Small intestine (tissue), 7 donors: Measurements from ENCODE around the gene TMEM8B. TPM values are rescaled to one million over a fixed set of nuclear protein-coding genes. Genes with fewer than 3 reads are reported as not detected.

ENCODE experiments used
- DNase-seq, 2 donors: peaks; one replicate each; pipeline versions ENCODE4 v3.0.0 to v3.0.0-alpha.2; 2013
- FAIRE-seq: peaks from 2 replicates; lab custom pipeline; 2012; peaks lifted over from hg19 to GRCh38; lab: Jason Lieb, UNC
- H3K27ac ChIP-seq, 3 donors: one replicate each; pipeline ENCODE4 v1.5.1; 2013; ENCODE audit warnings: low read length in 2 of 3, mild to moderate bottlenecking in 2 of 3, control low read depth in 1 of 3, inconsistent platforms in 1 of 3, low read depth in 1 of 3, moderate library complexity in 1 of 3
- H3K27me3 ChIP-seq, 3 donors: one replicate each; pipeline ENCODE4 v1.6.1; 2013; ENCODE audit warnings: low read length in 3 of 3, inconsistent platforms in 1 of 3; ENCODE audit not compliant: control insufficient read depth in 3 of 3, insufficient read depth in 3 of 3
- H3K36me3 ChIP-seq, 3 donors: one replicate each; pipeline ENCODE4 v1.6.1; 2013; ENCODE audit warnings: low read length in 3 of 3, inconsistent platforms in 1 of 3, low read depth in 1 of 3, mild to moderate bottlenecking in 1 of 3, moderate library complexity in 1 of 3; ENCODE audit not compliant: control insufficient read depth in 3 of 3, insufficient read depth in 2 of 3
- H3K4me1 ChIP-seq, 3 donors: one replicate each; pipeline ENCODE4 v1.6.1; 2013; ENCODE audit warnings: low read length in 2 of 3, inconsistent platforms in 1 of 3, low read depth in 1 of 3, mild to moderate bottlenecking in 1 of 3, moderate library complexity in 1 of 3; ENCODE audit not compliant: control insufficient read depth in 3 of 3, insufficient read depth in 2 of 3
- H3K4me3 ChIP-seq, 3 donors: one replicate each; pipeline ENCODE4 v1.5.1; 2013; ENCODE audit warnings: low read length in 3 of 3, control low read depth in 1 of 3, inconsistent platforms in 1 of 3, low read depth in 1 of 3, mild to moderate bottlenecking in 1 of 3, moderate library complexity in 1 of 3
- H3K9me3 ChIP-seq, 2 donors: one replicate each; pipeline ENCODE4 v1.6.1; 2013; ENCODE audit warnings: low read depth in 1 of 2, low read length in 1 of 2; ENCODE audit not compliant: control insufficient read depth in 2 of 2, insufficient read depth in 1 of 2
- WGBS, 3 donors: extraction: QIAGEN DNeasy Blood & Tissue Kit; methylation state at CpG; one replicate each; pipeline ENCODE4 v1.1.7; 2013; 5-methylcytosine and 5-hydroxymethylcytosine counted together
- polyA plus RNA-seq, 4 donors: library from polyadenylated mRNA; stranded (reverse) in 3 of 4; unstranded in 1 of 4; fragments of 200-250 nt in 3 of 4; fragments of 120-200 nt in 1 of 4; gene quantifications; one replicate each; pipeline versions ENCODE4 v1.2.1 to v1.2.3, GENCODE V29; 2013
- donor health status: healthy with polysubstance abuse.
- donor health status: control.
- donor health status: control.
- donor health status: Bipolar disorder and iron deficiency.
- donor health status: healthy.

Gene TMEM8B
- polyA plus RNA-seq, 4 donors = 0.89 to 35.9 (median 4.5) TPM

GRCh38 chr9:35828716-35829083 is 328 bp upstream of the TMEM8B start, which contains the start of gene FAM221B:
FAM221B (minus strand) TSS chr9:35828732; CDS start chr9:35826161, 2,571 bp downstream.
- H3K4me3 ChIP-seq = peak within 1 kb of the TSS; percentile 62 to 72 (median 68)
- FAIRE-seq (no peak), DNase-seq (no peak)
- H3K9me3 ChIP-seq = no peaks in the 10 kb centered on the region
- H3K36me3 ChIP-seq = peaks cover 0 to 10% (median 0%) of the 10 kb centered on the region in 3 donors
- peaks cover 0 to 46% (median 1%) of the 10 kb centered on the region in 3 donors for H3K4me1 ChIP-seq
- H3K27me3 ChIP-seq = no peaks in the 10 kb centered on the region
- WGBS, 3 donors = 0 to 1% (median 0%) methylated on average over 20 to 21 of the region's 21 CpGs
- peak within 1 kb of the TSS; percentile 66 to 95 (median 82) for H3K27ac ChIP-seq

DNA sequence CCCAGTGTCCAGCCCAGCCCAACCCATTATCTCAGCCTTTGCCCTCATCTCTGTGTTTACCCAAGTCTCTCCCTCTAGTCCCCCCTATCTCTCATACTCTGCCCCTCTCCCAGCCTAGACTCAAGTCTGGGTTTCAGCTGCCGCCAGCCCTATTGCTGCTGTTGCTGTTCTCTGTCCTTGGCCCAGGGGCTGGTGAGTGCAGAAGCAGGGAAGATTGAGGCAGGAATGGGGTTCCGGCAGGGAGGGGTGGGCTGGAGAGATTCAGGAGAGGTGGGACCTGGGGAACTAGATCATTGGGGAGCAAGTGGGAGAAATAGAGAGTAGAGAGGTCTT is 702 bp downstream of the TMEM8B start:
- FAIRE-seq (no peak), DNase-seq (no peak)
- H3K27ac ChIP-seq = peak overlapping the region; percentile 59 to 95 (median 66)
- no peaks in the 10 kb centered on the region for H3K27me3 ChIP-seq
- peaks cover 2 to 56% (median 3%) of the 10 kb centered on the region in 3 donors for H3K4me1 ChIP-seq
- 30 to 36% (median 36%) methylated on average over 2 of the region's 2 CpGs for WGBS, 3 donors
- no peaks in the 10 kb centered on the region for H3K9me3 ChIP-seq
- H3K36me3 ChIP-seq = peaks cover 0 to 16% (median 0%) of the 10 kb centered on the region in 3 donors
- peak overlapping the region; percentile 62 to 72 (median 68) for H3K4me3 ChIP-seq

DNA sequence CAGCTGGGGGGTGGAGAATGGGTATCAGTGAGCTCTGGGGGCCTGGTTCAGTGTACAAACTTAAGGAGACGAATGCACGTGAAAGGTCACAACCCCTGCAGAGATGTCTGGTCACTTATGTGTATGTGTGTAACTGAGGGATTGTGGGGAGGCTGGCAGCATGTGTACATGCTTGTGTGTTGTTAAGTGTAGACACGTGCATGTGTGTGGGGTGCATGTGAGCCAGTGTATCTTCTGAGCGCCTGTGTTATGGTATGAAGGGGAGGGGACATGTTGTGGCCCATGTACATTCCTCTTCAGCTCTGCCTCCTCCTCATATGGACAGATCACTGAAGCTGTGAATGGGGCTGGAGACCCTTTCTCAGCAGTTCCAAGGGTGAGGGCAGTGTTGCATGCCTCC is 2.0 kb downstream of the TMEM8B start:
- Histone ChIP-seq H3K4me3 (peak overlapping the region in 1 of 3 donors; percentile 62), H3K4me1 (peaks cover 3 to 70% (median 4%) of the 10 kb centered on the region in 3 donors)
- 80 to 91% (median 90%) methylated on average over 4 of the region's 4 CpGs for WGBS, 3 donors

DNA sequence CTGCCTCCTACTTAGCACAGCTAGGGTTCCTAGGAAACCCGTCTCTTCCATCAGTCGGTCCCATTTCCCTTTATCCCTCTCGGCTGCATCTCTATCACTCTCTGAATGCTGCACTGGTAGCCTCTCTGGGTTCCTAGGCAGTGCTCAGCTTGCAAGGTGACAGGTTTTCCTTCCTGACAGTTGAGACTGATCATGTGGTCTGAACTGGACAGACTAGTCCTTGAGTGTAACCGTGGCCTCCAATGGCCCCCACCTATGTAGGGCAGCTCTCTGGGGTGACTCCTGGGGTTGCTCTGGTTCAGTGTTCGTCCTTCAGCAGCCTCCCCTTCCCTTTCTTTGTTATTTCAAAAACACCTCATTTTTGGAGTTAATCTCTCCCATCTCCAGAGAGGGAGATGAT is 3.8 kb downstream of the TMEM8B start:
- H3K4me3 ChIP-seq = no peak overlapping the region
- no peaks in the 10 kb centered on the region for H3K27me3 ChIP-seq
- peak overlapping the region in 1 of 3 donors; percentile 85 for H3K27ac ChIP-seq
- FAIRE-seq = no peak
- H3K4me1 ChIP-seq = peaks cover 3 to 74% (median 4%) of the 10 kb centered on the region in 3 donors
- peaks cover 0 to 39% (median 0%) of the 10 kb centered on the region in 3 donors for H3K36me3 ChIP-seq
- peak in 1 of 2 donors; percentile 58 for DNase-seq
- H3K9me3 ChIP-seq = no peaks in the 10 kb centered on the region
- 65 to 78% (median 70%) methylated on average over 5 of the region's 5 CpGs for WGBS, 3 donors

More for the DNA sequence above, 2.0 kb downstream of the TMEM8B start:
- H3K36me3 ChIP-seq = peaks cover 0 to 26% (median 0%) of the 10 kb centered on the region in 3 donors
- DNase-seq (no peak), FAIRE-seq (no peak)
- H3K9me3 ChIP-seq = no peaks in the 10 kb centered on the region
- H3K27ac ChIP-seq = no peak overlapping the region
- no peaks in the 10 kb centered on the region for H3K27me3 ChIP-seq

DNA sequence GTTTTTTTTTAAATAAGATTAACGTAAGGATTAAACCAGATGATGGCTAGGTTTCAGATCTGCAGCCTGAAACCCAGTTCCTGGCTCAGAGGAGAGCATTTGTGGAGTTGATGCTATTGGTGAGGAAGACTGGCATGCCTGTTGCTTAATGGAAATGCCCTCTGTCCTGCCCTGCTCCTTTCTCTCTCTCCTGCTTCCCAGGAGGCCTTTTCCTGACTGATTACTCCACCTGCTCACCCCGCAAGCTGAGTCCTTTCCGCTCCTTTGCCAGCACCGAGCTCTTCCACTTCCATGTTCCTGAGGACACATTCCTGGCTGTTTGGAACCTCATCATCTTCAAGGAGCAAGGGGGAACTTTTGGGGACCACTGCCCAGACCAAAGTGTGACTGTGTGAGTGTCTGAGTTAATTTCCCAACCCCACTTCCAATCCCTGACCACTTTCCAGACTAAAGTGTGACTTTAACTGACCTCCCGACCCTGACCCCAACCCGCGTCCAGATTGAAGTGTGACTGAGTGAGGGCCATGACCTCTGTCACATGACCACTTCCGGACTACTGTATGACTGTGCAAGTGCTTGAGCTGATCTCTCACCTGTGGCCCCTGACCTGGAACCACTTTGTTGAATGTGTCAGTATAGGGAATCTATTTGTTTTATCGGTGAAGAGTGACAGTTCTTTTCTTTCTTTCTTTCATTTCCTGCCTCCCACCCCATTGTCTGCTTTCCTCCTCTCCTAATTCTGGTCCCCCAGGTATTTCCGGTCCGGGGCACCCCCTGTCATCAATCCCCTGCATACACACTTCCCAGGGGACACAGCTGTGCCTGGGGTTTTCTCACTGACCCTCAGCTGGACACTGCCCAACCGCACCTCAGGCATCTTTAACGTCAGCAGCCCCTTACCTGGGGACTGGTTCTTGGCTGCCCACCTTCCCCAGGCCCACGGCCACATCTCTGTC is 5.5 kb downstream of the TMEM8B start:
- FAIRE-seq = no peak
- no peak for DNase-seq
- WGBS, 3 donors = 75 to 83% (median 82%) methylated on average over 14 of the region's 14 CpGs
- Histone ChIP-seq H3K4me3 (no peak overlapping the region), H3K4me1 (peaks cover 3 to 69% (median 4%) of the 10 kb centered on the region in 3 donors), H3K9me3 (no peaks in the 10 kb centered on the region), H3K36me3 (peaks cover 0 to 47% (median 0%) of the 10 kb centered on the region in 3 donors), H3K27ac (peak overlapping the region in 2 of 3 donors; percentile 14 to 85), H3K27me3 (no peaks in the 10 kb centered on the region)

- peaks cover 3 to 62% (median 4%) of the 10 kb centered on the region in 3 donors for H3K4me1 ChIP-seq
- H3K4me3 ChIP-seq = no peak overlapping the region
- H3K27me3 ChIP-seq = no peaks in the 10 kb centered on the region
- peaks cover 0 to 54% (median 0%) of the 10 kb centered on the region in 3 donors for H3K36me3 ChIP-seq
- H3K9me3 ChIP-seq = no peaks in the 10 kb centered on the region
- no peak for FAIRE-seq
- 76 to 91% (median 76%) methylated on average over 3 of the region's 3 CpGs for WGBS, 3 donors
- H3K27ac ChIP-seq = peak overlapping the region in 1 of 3 donors; percentile 12
- DNase-seq = peak in 1 of 2 donors; percentile 46
These were observed 6.2 kb downstream of the TMEM8B start for GRCh38 chr9:35835216-35835632.

- Histone ChIP-seq H3K4me1 (peaks cover 3 to 59% (median 4%) of the 10 kb centered on the region in 3 donors), H3K27me3 (no peaks in the 10 kb centered on the region), H3K27ac (no peak overlapping the region), H3K4me3 (no peak overlapping the region), H3K36me3 (peaks cover 0 to 59% (median 0%) of the 10 kb centered on the region in 3 donors), H3K9me3 (no peaks in the 10 kb centered on the region)
- FAIRE-seq = no peak
- DNase-seq = peak in 1 of 2 donors; percentile 63
- 18 to 61% (median 24%) methylated on average over 2 of the region's 2 CpGs for WGBS, 3 donors
These were observed 6.7 kb downstream of the TMEM8B start for GRCh38 chr9:35835766-35836165.

DNA sequence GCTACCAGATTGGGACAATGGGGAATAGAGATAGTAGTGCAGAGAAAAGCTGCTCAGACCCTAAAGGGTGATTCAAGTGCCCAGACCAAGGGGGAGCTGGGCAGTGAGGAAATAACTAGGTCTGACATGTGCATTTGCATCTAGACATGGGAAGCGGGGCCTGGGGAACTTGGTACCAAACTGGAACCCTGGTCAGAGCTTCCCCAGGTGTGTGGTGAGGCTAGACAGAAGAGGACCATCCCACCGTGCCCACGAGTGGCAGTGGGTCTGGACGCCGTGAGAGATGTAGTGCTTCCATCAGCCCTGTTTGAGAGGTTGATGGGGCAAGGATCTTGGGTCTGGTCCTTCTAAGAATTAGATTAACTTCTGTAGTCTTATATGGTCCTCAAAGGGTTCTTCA is 7.6 kb downstream of the TMEM8B start:
- no peak overlapping the region for H3K4me3 ChIP-seq
- no peaks in the 10 kb centered on the region for H3K27me3 ChIP-seq
- peaks cover 3 to 53% (median 4%) of the 10 kb centered on the region in 3 donors for H3K4me1 ChIP-seq
- 94 to 95% (median 94%) methylated on average over 5 of the region's 5 CpGs for whole genome bisulfite sequencing, 3 donors
- DNase-seq = no peak
- no peak overlapping the region for H3K27ac ChIP-seq
- H3K9me3 ChIP-seq = no peaks in the 10 kb centered on the region
- FAIRE-seq = no peak
- peaks cover 0 to 67% (median 0%) of the 10 kb centered on the region in 3 donors for H3K36me3 ChIP-seq
